Activated naive CD4-positive, alpha-beta T cell (primary cell): ENCODE results near the gene RALGAPA2.

ENCODE experiments used
- DNase-seq, 4 experiments: peaks; one replicate each; lab custom pipeline; 2025; lab: John Stamatoyannopoulos, UW

RALGAPA2 gene

DNA sequence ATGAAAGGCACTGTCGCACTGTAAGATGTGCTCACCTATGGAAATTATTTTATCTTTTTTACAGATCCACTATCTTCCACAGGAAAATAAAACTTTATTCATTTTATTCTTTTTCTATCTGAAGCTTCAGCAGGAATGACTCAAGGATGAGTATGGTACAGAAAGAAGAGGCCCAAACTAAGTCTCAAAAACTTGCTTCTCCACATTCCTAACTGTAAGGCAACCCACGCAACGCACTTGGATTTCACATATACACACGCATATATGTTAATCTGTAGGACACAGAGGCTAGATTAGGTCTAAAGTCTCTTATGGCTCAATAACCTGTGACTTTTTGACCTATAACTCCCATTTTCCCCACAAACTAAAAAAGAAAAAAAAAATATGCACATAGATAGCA is 81.9 kb downstream of the RALGAPA2 start:
- no peak for DNase-seq

DNA sequence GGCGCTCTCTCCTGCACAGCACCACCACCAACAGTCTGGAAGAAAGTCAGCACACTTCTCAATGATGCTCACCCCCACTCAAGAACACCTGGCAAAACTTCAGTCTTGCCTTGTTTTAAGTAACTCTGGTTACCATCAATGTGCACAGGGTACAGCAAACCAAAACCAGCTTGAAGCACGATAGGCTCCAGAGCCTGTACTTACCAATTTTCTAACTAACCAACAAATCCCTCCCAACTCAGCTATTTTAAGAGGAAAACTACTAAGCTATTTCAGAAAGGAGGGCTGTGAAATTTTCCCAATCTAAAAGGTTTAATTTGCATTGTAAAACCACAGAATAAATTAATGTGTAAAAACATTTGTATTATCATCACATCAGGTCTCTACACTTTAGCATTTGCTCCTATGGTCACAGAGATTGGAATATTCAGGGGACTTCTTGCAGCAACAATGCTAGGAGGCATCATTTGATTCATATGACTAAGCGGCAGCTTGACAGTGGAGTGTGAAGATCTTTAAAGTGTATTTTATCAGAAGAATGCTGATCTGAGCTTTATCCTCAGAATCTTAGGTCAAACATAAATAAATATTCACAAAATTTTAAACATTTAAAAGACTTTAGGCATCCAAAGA is 82.8 kb downstream of the RALGAPA2 start:
- no peak for DNase-seq

DNA sequence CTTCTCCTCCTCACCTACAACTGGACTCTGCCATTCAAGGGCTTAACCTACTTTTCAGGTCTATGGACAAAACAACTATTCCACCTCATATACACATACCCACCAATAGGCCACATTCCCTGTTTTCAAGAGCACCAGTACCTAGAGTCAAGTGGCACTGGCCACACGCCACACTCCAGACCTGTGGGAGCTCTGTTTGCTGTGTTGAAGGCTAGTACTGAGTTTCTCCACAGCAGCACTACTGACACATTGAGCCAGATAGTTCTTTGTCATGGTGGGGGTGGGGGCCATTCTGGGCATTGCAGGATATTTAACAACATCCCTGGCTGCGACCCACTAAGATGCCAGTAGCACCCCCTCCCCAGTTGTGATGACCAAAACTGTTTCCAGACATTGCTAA is 84.1 kb downstream of the RALGAPA2 start:
- DNase-seq, result no peak

DNA sequence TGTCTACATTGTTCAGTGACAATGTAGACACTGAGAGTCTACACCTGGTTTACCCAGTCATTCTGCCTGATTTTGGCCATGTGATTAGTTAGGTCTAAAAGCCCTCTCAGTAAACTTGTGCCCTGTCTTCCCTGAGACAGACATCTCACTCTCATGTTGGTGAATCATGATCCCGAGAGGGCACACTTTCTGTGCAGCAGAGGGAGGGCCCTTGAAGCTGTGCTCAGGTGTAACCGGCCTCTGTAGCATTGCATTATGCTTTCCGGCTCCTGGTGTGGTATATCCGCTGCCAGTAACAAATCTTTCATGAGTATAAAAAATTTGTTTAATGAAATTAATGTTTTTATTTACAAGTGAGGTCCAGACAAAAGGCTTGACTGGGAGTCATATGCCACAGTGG is 85.0 kb downstream of the RALGAPA2 start:
- DNase-seq, result no peak

DNA sequence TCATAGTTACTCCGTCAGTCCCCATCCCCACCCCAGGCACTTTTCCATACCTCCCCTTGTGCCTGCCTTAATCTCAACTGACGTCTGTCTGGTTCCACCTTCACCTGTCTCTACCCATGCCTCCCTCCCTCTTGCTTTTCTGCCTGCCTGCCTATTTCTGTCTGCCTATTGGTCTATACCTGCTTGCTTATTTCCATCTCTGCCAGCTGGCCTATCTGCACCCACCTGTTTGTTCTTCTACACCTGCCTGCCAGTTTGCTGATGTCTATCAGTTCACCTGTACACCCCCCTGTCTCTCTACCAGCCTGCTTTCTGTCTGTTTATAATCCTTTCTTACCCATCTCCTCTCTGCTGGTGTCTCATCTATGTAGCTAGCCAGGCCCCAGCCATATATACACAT is 87.5 kb downstream of the RALGAPA2 start:
- DNase-seq, result no peak

DNA sequence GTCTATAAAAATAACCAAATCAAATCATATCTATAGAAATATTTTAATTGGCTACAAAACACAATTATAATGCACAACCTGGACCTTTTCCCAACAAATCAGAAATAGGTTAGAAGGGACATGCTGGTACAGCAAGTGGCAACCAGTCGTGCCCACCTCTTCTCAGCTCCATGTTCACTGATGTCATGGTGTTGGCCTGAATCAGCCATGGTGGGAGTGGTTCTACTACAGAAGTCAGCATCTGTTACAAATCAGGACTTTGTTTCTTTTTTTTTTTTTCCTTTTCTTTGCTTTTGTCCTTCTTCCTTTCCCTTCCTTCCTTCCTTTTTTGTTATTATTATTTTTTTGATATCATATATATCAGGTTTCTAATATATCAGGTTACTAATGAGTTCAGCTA is 91.2 kb downstream of the RALGAPA2 start:
- DNase-seq, result no peak

DNA sequence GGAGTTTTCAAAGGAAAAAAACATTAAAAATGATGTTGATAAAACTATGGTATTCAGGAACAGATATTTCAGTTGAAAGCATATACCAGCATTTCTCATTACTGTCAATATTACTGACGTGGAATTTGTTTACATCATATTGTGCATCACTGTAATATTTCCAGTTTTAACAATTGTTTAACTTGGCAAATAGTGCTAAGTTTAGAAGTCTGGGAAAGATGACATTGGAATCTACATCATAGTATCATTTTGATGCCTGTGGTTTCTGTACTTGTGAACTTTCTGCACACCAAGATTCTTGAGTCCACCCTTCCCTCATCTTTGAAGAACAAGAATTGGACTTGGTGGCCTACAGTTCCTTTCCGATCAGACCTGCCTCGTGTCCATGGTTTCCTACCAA is 98.1 kb downstream of the RALGAPA2 start:
- DNase-seq, result no peak

DNA sequence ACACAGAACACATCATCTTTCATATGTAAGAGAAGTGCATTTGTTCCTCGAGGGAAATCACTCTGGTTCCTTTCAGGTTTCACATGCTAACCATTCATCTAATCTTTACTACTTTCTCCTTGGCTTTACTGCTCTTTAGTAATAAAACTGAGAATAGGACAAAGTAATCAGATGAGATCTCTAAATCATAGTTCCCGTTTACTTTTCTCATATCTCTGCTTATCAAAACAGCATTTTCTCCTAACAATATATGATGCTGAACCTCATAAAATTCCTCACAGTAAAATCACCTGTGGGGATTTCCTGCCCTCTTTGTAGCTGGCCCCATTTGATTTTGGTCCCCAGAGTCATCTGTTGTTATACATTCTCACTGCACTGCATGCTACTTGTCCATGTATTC is 100.2 kb downstream of the RALGAPA2 start:
- DNase-seq, result no peak

DNA sequence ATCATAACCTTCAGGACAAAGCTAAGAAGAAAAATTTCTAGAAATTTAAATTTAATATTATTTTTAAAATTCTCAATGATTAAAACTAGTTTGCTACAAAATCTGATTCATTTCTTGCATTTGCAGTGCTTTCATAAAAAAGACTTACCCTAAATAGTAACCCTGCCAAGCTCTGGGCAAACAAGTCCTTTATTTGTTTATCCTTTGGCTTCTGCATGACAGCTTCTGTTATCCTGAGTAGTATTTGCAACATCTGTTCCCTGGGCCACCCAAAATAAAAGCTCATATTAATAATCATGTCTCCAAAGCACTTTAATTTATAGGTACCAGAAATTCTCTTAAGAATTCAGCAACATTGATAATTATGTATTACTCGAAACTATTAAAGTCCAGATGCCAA is 101.3 kb downstream of the RALGAPA2 start:
- DNase-seq, result no peak

DNA sequence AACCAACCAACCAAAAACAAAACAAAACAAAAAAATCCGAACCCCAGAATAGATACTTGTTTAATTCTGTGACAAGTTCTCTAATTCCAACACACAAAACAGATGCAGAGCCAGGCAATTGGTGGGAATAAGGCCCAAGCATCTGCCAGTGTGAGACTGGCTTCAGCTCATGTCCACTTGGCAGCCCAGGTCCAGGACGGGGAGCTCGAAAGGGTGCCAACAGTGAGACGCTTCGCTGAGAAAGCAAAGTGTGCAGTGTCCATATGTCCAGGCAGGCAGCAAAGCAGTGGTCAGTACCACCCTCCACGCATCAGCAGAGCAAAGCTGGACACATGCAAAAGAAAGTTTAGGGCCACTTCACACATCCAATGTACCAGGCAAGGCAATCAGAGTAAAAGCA is 102.9 kb downstream of the RALGAPA2 start:
- DNase-seq, result no peak

DNA sequence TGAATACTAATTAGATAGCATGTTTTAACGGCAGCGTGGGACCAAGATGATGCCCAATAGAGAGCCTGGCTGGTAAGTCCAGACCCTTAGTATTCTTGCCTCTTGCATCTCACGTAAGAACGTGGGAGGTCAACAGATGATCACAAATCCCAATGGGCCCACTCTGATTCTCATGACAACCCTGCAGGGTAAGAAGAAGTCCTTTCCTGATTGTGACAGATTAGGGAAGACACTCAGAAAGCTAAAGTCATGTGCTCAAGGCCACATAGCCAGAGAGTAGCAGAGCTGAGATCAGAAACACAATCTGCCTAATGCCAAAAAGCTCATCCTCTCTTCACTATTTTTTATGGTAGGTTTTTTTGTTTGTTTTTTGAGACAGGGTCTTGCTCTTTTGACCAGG is 103.8 kb downstream of the RALGAPA2 start:
- no peak for DNase-seq

DNA sequence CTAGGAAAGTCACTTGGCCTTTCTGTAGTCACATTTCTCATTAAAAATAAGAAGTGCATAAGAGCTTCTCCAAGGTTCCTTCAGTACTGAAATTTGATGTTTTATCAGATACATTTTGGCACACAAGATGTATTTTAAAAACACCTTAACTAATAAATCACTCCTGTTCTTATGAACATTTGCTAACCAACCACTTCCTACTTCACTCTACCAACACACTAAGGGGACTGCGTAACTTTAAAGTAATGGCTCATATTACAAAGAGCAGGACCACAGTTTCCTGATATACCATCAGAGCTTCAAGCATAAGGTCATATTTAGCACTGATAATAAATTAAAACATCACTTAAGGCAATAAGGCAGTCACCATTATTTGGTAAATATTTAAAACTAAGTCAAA is 104.4 kb downstream of the RALGAPA2 start:
- no peak for DNase-seq

DNA sequence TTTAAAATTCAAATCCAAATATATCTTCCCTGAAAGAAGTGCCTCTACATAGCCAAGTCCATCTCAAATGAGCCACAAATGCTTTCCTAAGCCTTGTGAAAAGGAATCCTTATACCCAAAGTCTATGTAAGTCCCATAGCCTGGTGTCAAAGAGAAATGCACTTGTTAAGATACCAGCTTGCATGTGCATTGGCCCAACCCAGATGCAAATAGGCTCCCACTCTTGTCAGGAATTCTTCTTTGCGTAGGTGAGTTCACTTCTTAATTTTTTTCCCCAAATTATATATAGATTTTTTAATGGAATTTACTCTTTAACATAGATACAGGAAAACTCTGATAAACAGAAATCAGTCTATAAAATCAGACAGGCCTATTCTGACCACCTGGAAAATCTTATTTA is 105.6 kb downstream of the RALGAPA2 start:
- DNase-seq, result no peak

DNA sequence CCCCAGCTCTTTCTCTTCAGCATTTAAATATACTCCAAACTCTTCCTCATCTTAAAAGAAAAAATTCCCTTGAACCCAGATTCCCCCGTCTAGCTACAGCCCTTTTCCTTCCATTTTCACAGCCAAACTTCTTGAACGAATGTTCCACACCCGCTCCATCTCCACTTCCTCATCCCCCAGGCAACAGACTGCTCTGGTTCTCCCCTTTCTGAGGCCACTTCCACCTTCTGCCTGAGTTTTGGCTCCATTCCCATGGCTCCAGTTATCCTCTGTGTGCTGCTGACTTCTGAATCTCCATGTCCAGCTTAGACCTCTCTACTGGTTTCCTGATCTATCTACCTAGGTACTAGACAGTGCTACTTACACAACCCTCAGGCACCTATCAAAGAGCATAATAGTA is 106.4 kb downstream of the RALGAPA2 start:
- no peak for DNase-seq

DNA sequence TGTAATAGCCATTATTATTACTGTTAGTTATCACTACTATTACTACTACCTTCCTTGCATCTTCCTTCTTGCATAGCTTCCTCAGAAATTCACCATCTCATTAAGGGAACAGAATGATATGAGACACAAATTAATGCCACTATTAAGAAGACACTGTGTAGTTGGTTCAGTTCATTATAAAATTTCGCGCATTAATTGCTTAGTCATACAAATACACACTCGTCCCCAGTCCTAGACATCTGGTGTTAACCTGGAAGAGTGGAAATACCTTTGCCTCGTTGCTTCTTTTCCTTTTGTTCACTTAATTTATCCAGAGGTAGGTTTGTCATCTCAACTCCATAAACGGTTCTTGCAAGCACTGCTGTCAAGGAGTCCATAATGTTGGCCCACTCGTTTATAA is 107.5 kb downstream of the RALGAPA2 start:
- DNase-seq, result no peak

DNA sequence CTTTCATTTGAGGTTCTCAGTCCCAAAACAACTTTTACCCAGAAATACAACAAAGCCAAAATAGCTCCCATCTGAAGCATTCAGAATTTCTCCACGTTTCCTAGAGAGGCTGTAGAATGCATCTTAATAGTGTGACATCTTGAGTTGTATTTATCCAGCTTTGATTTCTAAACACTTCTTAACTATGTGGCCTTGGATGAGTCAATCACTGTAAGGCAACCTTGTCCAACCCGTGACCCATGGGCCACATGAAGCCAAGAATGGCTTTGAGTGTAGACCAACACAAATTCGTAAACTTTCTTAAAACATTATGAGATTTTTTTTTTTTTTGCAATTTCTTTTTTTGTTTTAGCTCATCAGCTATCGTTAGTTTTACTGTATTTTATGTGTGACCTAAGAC is 108.1 kb downstream of the RALGAPA2 start:
- no peak for DNase-seq

DNA sequence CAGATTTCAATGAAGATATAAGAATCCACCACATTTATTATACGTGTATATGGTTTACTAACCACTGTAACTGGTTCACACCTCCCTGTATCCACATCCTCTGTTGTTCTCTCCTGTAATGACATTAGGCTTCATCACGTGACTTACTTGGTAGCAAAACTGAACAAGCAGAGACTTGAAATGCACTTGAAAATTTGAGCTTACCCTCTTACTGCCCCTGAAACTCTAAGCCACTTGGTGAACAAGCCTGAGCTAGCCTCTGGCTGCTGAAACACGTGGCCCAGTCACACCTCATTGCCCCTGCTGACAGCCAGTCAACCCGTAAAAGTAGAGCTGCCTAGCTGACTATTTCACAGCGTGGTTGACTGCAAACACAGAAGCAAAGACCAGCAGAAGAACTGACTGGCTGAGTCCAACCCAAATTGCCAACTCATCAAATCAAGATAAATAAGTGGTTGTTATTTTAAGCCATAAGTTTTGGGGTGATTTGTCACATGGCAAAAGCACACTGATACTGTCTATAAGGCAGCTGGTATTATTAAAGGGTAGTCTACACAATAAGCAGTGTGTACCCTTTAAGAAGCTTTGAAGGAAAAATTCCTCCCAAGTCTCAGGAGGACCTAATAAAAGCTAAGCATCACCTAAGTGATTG is 109.0 kb downstream of the RALGAPA2 start:
- no peak for DNase-seq

DNA sequence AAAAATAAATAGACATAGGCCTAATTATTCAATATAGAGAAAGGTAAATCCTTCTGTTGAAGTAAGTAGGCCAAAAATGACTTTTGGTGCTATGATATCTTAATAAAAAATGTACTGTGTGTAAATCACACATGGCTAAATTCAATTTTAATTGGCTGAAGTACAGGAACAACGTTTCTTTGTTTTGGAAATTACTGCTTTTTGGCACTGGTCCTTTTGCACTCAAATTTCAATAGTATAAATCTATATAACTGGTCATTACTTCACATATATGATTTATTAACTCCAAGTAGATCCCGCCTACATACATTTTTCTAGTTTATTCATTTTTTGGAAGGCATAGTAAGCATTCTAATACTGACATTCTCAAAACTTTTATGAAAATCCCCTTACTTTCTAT is 114.5 kb downstream of the RALGAPA2 start:
- DNase-seq, result no peak

DNA sequence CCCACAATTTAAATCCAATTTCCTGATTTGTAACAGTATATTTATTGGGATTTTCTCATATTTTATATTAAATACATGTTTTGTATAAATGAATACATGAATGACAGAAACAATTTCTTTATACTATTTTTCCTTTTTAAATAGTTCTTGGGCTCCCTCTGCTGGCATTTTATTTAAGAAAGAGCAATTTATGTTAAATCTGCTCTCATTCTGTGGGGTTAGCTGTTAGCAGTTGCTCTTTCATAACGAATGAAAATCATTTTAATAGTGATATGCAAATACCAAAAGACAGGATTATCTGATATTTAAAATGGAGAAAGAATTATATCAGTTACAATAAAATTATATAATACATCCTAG is 118.3 kb downstream of the RALGAPA2 start:
- DNase-seq, result no peak

DNA sequence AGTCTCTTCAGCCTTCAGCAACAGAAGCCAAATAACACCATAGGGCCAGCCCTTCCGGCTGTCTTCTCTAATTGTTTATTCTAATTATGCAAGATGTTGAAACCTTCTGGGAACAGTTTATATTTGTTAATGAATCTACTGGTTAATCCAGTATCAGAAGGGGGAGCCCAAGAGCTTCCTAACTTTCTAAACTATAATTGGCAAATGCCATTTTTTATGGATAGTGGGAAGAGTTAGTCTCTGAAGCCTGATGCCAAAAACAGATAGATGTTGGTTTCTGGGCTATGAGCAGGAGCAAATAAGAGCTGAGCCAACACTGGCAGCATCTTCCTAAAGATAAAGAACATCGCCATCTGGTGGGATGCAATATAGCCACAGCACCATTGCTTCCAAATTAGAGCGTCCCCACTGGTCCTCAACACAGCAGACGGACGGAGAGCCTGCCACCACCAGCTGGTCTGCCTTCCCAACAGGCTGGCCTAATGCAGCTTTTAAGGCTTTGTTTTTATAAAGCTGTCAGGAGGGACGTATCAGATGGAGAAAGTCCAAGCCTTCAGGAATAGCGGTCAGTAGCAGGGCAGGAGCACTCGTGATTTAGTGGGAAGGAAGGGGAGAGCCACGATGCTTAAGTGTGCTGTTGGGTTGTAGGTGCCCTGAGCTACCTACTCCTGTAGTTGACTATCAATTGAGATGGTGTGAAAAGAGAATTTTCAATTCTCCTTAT is 118.8 kb downstream of the RALGAPA2 start:
- no peak for DNase-seq

DNA sequence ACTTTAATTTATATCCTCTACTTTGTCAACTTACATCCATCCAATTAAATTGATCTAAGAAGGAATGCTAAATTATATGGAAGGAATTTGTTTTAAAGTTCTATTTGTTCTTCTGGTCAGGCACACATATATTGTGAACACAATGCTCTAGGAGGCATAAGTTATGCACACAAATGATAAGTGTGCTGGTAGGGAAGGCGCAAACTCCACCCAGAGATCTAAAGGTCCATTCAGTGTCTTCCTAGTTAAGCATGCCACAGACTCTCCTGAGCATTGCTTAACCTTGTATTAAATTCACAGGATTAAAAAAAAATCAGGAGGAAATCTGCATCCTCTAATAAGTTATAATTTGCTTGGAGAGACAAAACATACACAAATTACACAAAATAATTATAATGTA is 127.3 kb downstream of the RALGAPA2 start:
- no peak for DNase-seq

DNA sequence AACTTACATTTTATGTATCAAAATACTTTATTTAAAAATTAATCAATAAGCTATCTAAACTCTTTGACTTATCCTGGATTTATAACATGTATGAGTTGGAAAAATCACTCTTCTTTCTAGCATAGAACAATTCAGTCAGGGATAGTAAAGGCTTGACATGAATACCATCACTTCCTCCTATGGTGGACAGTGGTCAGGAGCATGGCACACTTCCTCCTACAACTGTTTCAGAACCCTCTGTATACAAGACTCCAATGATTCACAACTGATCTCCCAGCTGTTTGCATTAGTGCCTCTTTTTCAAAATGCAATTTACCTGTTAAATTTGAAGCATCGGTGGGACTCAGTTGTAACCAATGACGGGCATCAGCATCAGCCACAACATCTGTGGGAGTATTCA is 129.7 kb downstream of the RALGAPA2 start:
- no peak for DNase-seq

DNA sequence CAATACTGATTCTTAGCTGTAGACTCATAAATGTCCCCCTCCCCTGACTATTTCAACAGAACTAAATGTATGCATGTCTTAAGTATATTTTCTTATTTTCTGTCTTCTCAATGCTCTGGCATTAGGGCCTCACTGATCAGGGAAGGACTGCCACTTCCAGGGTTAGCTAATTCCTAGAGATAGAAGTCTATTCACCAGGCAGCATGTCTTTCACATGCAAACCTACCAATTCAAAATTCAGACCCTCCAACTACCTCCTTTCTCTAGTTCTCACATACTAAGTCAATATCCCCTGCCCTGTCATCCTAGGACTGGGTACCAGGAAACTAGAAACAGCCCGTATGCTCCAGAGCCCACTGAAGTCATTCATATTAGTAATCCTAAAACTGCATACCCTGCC is 132.3 kb downstream of the RALGAPA2 start:
- DNase-seq, result no peak

DNA sequence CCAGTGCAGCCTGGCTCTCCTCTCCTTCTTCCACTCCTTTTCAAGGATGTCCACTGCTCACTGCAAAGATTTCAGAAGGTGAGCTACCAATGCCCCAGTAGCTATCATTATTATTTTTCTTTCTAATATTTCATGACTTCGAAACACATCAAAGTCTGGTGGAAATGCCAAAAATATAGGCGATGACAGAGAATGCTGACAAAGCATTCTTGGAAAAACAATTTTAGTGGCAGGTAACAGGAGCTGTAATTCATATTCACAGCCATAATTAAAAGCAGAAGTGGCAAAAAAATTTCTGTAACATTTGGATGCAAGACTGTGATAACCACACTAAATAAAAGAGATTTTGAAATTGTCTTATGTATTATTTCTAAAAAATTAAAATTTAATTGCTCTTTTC is 133.6 kb downstream of the RALGAPA2 start:
- no peak for DNase-seq
